Common myeloid progenitor, CD34-positive (primary cell): ENCODE measurements around the gene APIP.
"Not testable (repeated sequence)": the region's sequence is repeated elsewhere in the genome, so short reads cannot be mapped to it uniquely, and the experiment has no call there.

Source experiments
- CTCF ChIA-PET: fragments of 350-600 bp; sonication (Branson Sonifier 250); formaldehyde crosslinking; loops from one replicate; lab custom pipeline; 2021; ENCODE audit warnings: antibody characterized with exemption; lab: Charles Lee
- POLR2A ChIA-PET: fragments of 350-600 bp; sonication (Branson Sonifier 250); formaldehyde crosslinking; loops from one replicate; lab custom pipeline; 2021; ENCODE audit warnings: antibody characterized with exemption; lab: Charles Lee
- DNase-seq, 3 donors: peaks; one replicate each; pipeline versions ENCODE4 v3.0.0 to v3.0.0-alpha.2; 2013
- H3K27ac ChIP-seq, 2 experiments: 1 replicate in 1 of 2; 2 replicates in 1 of 2; pipeline ENCODE4 v1.7.0; 2013; ENCODE audit warnings: inconsistent platforms in 2 of 2, low read length in 2 of 2, mild to moderate bottlenecking in 2 of 2, low read depth in 1 of 2, moderate library complexity in 1 of 2; ENCODE audit not compliant: severe bottlenecking in 2 of 2, insufficient read depth in 1 of 2, poor library complexity in 1 of 2
- H3K27me3 ChIP-seq, 5 experiments: replicated peaks in 2 of 5; 1 replicate in 3 of 5; 2 replicates in 2 of 5; pipeline versions ENCODE4 v1.6.1 to v1.7.0; 2013; ENCODE audit warnings: low read length in 4 of 5, mild to moderate bottlenecking in 2 of 5, moderate library complexity in 2 of 5, inconsistent platforms in 1 of 5; ENCODE audit not compliant: insufficient read depth in 5 of 5, control insufficient read depth in 4 of 5
- H3K36me3 ChIP-seq, 4 experiments: 1 replicate in 2 of 4; 2 replicates in 2 of 4; pipeline versions ENCODE4 v1.6.1 to v1.7.0; 2013; ENCODE audit warnings: low read length in 3 of 4, control low read depth in 1 of 4, mild to moderate bottlenecking in 1 of 4; ENCODE audit not compliant: control insufficient read depth in 4 of 4, insufficient read depth in 4 of 4
- H3K4me1 ChIP-seq, 4 experiments: 1 replicate in 3 of 4; 2 replicates in 1 of 4; pipeline versions ENCODE4 v1.6.1 to v1.7.1; 2013; ENCODE audit warnings: low read length in 3 of 4, mild to moderate bottlenecking in 3 of 4, control low read depth in 1 of 4, inconsistent platforms in 1 of 4, moderate library complexity in 1 of 4; ENCODE audit not compliant: control insufficient read depth in 4 of 4, insufficient read depth in 4 of 4; ENCODE audit errors: control extremely low read depth in 1 of 4
- H3K4me3 ChIP-seq, 7 experiments: 1 replicate in 4 of 7; 2 replicates in 3 of 7; pipeline versions ENCODE4 v1.5.1 to v1.7.0; 2013; ENCODE audit warnings: mild to moderate bottlenecking in 7 of 7, low read length in 6 of 7, moderate library complexity in 6 of 7, inconsistent platforms in 2 of 7, low read depth in 2 of 7, control low read depth in 1 of 7; ENCODE audit not compliant: insufficient read depth in 4 of 7, control insufficient read depth in 1 of 7; ENCODE audit errors: extremely low read depth in 1 of 7
- H3K9me3 ChIP-seq, 5 experiments: 1 replicate in 4 of 5; 2 replicates in 1 of 5; pipeline versions ENCODE4 v1.6.1 to v1.7.1; 2013; ENCODE audit warnings: low read length in 4 of 5, mild to moderate bottlenecking in 2 of 5, inconsistent platforms in 1 of 5, low read depth in 1 of 5, moderate library complexity in 1 of 5; ENCODE audit not compliant: control insufficient read depth in 4 of 5, insufficient read depth in 2 of 5; ENCODE audit errors: control extremely low read depth in 1 of 5
- WGBS: methylation state at CpG from one replicate; pipeline ENCODE4 v1.1.5; 2013; ENCODE audit not compliant: insufficient coverage; 5-methylcytosine and 5-hydroxymethylcytosine counted together

Gene APIP

DNA sequence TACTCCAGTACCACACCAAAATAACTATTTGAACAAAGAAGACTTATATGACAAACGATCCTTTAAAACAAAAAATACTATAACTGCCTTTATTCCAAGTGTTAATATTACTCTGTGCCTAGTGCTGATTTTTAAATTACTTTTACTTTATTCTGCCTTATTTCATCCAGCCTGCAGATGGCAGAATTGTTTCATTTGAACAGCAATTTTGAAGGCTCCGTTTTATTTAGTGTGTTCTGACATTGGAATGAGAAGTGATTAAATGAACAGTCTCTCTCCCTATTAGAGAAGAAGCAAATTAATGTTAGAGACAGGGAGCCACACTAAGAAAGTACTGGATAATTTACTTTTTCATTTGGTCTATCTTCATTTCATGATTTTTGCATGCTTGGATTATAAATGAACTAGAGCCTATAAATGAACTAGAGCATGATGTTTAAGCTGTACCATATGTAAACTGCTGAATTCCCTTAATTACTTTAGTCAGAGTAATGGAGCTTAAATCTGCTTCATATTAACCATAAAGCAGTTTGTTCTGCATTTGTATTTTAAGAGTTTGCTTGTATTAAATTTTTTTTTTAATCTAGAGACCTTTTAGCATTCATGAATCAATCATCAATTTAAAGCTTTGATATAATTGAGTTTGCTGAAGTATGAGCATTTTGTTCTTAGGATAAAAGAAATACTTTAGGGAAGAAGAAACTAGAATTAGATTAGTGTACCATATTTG is 10.1 kb upstream of the APIP start:
- POLR2A ChIA-PET = no interaction called here
- Histone ChIP-seq H3K4me1 (peaks cover 0 to 18% (median 5%) of the 10 kb centered on the region in 4 experiments), H3K4me3 (no peak overlapping the region), H3K27ac (no peak overlapping the region), H3K27me3 (no peaks in the 10 kb centered on the region), H3K9me3 (no peaks in the 10 kb centered on the region), H3K36me3 (peaks cover 0 to 1% (median 0%) of the 10 kb centered on the region in 4 experiments)
- CTCF ChIA-PET = interaction anchor here (0.6 to 7.3 kb wide), 24 partner anchors 9 to 560 kb away, joined by 3 to 101 read pairs (median 4); no protein-coding TSS in a partner anchor
- peak; percentile 62 to 81 (median 72) for DNase-seq
- WGBS = no CpG with 5 or more reads among the region's 2 CpGs

DNA sequence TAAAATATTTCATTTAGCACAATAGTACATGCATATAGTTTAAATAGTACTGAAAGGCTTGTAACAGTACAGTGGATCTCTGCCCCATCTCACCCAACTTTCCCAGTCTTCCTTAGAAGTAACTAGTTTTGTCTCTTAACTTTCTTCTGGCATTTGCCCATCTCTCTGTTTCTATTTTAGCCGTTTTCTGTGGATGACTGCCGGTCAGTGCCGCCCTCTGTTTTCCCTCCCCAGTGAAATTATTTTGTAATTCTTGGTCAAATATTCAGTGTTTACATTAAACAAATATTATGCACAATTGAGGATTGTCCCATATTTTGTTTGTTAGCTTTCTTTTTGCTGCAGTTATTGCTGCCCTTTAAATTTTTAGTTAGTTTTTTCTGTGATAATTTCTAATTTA is 8.5 kb upstream of the APIP start:
- H3K27me3 ChIP-seq = no peaks in the 10 kb centered on the region
- H3K36me3 ChIP-seq = peaks cover 0 to 11% (median 2%) of the 10 kb centered on the region in 4 experiments
- CTCF ChIA-PET = interaction anchor here (0.8 to 7.3 kb wide), 11 partner anchors 9 to 482 kb away, joined by 3 to 101 read pairs (median 4); no protein-coding TSS in a partner anchor
- peaks cover 0 to 18% (median 5%) of the 10 kb centered on the region in 4 experiments for H3K4me1 ChIP-seq
- H3K4me3 ChIP-seq = no peak overlapping the region
- no peak for DNase-seq
- WGBS = no CpG with 5 or more reads among the region's 3 CpGs
- H3K9me3 ChIP-seq = no peaks in the 10 kb centered on the region
- POLR2A ChIA-PET = no interaction called here
- peak overlapping the region in 1 of 2 experiments; percentile 6 for H3K27ac ChIP-seq

DNA sequence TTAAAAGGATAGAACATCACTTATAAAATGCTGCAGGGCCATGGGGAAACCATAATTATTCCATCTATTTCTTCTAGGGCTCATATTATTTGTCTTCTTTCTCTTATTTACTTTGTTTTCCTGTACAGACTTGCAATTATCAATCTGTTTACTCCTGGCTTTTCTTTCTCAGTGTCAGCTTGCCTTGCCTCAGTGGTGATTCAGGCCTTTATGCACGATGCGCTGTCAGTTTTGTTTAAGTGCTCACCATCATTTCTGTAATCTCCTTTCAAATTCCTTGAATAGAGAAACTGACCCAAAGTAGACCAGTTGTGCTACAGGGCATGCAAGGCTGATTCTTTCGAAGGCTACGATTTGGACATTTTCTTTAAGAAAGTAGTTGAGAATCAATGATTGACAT is 5.0 kb upstream of the APIP start:
- no peak overlapping the region for H3K4me3 ChIP-seq
- no peaks in the 10 kb centered on the region for H3K9me3 ChIP-seq
- ChIA-PET POLR2A (no interaction called here), CTCF (interaction anchor here (7.3 kb wide), 1 partner anchor 470 kb away, joined by 101 read pairs; no protein-coding TSS in a partner anchor)
- 100% methylated on average over 2 of the region's 4 CpGs for WGBS
- DNase-seq = no peak
- peaks cover 7 to 23% (median 15%) of the 10 kb centered on the region in 4 experiments for H3K4me1 ChIP-seq
- peaks cover 0 to 12% (median 2%) of the 10 kb centered on the region in 4 experiments for H3K36me3 ChIP-seq
- no peak overlapping the region for H3K27ac ChIP-seq
- no peaks in the 10 kb centered on the region for H3K27me3 ChIP-seq

DNA sequence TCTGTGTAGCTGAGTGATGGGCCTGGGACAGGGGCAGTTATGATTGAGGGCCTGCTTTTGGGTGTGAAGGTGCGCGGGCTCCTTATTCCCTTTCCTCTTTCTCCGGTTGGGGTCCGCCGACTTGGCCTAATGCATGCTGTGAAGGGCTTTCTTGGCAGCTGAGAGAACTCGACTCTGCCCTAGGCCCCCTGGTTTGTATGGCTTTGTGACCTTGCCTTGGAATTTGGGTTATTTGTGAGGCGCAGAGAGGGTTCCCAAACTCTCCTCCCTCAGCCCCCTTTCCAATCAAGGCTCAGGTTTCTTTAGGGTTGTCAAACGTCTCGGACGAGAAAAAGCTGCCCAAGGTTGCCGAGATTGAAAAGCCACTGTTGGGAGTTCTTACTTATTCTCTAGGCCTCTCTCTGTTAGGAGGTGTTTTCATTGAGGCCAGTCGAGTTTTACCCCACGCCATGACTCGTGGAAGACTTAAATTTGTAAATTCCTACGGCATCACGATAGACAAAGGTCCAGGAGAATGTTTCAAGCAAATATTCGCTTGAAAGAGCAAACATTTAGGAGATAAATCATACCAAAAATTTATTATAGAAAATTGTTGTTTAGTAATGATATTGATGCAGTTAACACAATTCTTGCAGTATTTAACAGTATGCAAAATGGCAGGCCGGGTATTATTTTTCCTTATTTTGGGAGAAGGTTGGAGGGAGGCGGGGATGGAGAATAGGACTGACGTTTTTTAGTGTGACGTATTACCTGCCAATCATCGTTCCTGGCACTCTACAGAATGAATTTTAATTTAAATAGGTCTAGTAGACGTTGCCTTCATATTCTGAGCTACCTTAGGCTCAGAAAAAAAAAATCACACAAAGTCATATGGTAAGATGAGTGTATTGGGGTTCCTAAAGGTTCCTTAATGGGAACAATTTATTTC is 928 bp upstream of the APIP start:
- Histone ChIP-seq H3K27ac (peak overlapping the region; percentile 84 to 95), H3K36me3 (peaks cover 0 to 26% (median 4%) of the 10 kb centered on the region in 4 experiments), H3K9me3 (no peaks in the 10 kb centered on the region), H3K4me1 (peaks cover 15 to 25% (median 21%) of the 10 kb centered on the region in 4 experiments), H3K27me3 (no peaks in the 10 kb centered on the region), H3K4me3 (peak overlapping the region; percentile 75 to 98 (median 89))
- POLR2A ChIA-PET = interaction anchor here (0.7 kb wide), 1 partner anchor 280 kb away, joined by 3 read pairs; no protein-coding TSS in a partner anchor
- CTCF ChIA-PET = interaction anchor here (0.9 to 1.5 kb wide), 4 partner anchors 10 to 476 kb away, joined by 3 to 4 read pairs (median 4); no protein-coding TSS in a partner anchor
- 34% methylated on average over 11 of the region's 23 CpGs for WGBS
- no peak for DNase-seq

DNA sequence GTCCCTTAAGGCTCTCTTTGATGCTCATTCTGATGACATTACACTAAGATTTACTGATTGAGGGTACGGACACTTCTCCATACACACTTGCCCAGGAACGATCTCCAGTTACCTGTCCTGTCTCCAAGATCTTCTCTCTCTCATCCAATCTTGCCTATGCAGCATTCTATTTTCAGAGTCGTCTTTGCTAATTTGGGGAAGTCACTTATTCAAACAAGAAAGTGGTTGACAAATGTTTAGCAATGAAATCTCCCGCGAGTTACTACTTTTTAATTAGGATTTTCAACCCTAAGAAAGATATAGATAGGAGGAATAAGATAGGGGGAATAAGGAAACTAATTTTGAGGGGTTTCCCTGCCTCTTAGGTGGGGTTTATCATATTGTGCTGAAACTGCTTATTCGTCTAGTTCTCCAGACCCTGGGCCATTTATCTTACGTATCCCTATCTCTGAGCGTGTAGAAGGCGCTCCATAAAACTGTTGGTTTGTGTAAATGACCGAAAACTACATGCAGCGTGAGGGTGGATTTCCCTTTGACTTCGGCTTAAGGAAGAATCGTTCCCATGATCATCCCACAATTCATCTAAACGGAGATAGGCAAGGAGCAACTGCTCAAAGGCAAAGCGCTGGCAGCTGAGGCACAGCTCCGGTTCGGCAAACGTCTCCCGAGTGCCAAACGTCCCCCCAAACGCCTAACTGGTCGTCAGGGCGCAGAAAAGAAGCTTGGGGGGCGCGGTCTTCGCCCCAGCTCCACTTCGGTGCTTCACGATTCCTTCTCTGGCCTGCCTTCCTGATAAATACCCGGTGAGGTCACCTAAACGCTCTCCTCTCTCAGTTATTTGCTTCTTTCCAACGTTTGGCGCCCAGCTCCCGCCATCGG is 804 bp downstream of the APIP start:
- H3K4me3 ChIP-seq = peak overlapping the region; percentile 81 to 98 (median 90)
- no peaks in the 10 kb centered on the region for H3K27me3 ChIP-seq
- peak in 2 of 3 donors; percentile 46 to 54 for DNase-seq
- no peaks in the 10 kb centered on the region for H3K9me3 ChIP-seq
- ChIA-PET CTCF (interaction anchor here (1.0 to 1.5 kb wide), 3 partner anchors 13 to 329 kb away, joined by 3 to 5 read pairs (median 3); no protein-coding TSS in a partner anchor), POLR2A (no interaction called here)
- H3K27ac ChIP-seq = peak overlapping the region; percentile 90 to 95
- WGBS = 3% methylated on average over 29 of the region's 34 CpGs
- H3K36me3 ChIP-seq = peaks cover 0 to 23% (median 2%) of the 10 kb centered on the region in 4 experiments
- peaks cover 15 to 25% (median 21%) of the 10 kb centered on the region in 4 experiments for H3K4me1 ChIP-seq

DNA sequence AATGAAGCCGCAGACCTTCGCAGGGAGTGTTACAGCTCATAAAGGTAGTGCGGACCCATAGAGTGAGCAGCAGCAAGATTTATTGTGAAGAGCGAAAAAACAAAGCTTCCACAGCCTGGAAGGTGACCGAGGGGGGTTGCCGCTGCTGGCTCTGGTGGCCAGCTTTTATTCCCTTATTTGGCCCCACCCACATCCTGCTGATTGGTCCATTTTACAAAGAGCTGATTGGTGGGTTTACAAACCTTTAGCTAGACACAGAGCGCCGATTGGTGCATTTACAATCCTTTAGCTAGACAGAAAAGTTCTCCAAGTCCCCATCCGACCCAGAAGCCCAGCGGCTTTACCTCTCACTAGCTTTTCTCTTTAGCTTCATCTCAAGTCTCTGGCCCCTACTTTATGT is 2.6 kb downstream of the APIP start:
- H3K9me3 ChIP-seq, H3K27ac ChIP-seq, POLR2A ChIA-PET, H3K27me3 ChIP-seq, DNase-seq, H3K4me3 ChIP-seq: not testable (repeated sequence)
- CTCF ChIA-PET = interaction anchor here (1.2 to 1.5 kb wide), 3 partner anchors 13 to 327 kb away, joined by 3 to 5 read pairs (median 4); no protein-coding TSS in a partner anchor
- peaks cover 15 to 33% (median 23%) of the 10 kb centered on the region in 4 experiments for H3K4me1 ChIP-seq
- peaks cover 5 to 22% (median 13%) of the 10 kb centered on the region in 4 experiments for H3K36me3 ChIP-seq
- WGBS = 87% methylated on average over 10 of the region's 10 CpGs
